H1 (cell line): Measurements from ENCODE around the gene TMEM131L. TPM values are rescaled to one million over a fixed set of nuclear protein-coding genes. Genes with fewer than 3 reads are reported as not detected.

Source experiments
- CHD7 ChIP-seq: fragments of 300-600 bp; sonication (generic); IDR thresholded peaks from 2 replicates; pipeline ENCODE4 v1.7.1; 2012; ENCODE audit warnings: low read length, moderate library complexity, mild to moderate bottlenecking, inconsistent platforms; ENCODE audit not compliant: insufficient replicate concordance
- CTCF ChIP-seq, 3 experiments: IDR thresholded peaks; 1 replicate in 2 of 3; 2 replicates in 1 of 3; pipeline versions ENCODE4 v1.5.1 to v1.6.1; 2011; ENCODE audit warnings: low read length in 3 of 3, mild to moderate bottlenecking in 3 of 3, inconsistent platforms in 2 of 3, low read depth in 1 of 3, moderate library complexity in 1 of 3; ENCODE audit not compliant: insufficient read depth in 1 of 3; ENCODE audit errors: control extremely low read depth in 1 of 3
- SIRT6 ChIP-seq: IDR thresholded peaks from one replicate; pipeline ENCODE4 v1.7.1; 2012; ENCODE audit warnings: low read length, inconsistent platforms
- YY1 ChIP-seq: IDR thresholded peaks from 2 replicates; pipeline ENCODE4 v1.6.1; 2011; ENCODE audit warnings: low read depth, mild to moderate bottlenecking, low read length
- polyA plus RNA-seq, 7 experiments: library from polyadenylated mRNA; depleted of rRNA in 3 of 7; stranded (reverse) in 5 of 7; unstranded in 2 of 7; fragments of >200 nt in 5 of 7; fragments of 200-250 nt in 2 of 7; gene quantifications; 1 replicate in 5 of 7; 2 replicates in 1 of 7; 4 replicates in 1 of 7; pipeline versions ENCODE4 v1.2.1 to v1.2.3, GENCODE V29; 2011 to 2013; ENCODE audit warnings: missing spikeins in 2 of 7, mixed read lengths in 2 of 7
- total RNA-seq: library from RNA; stranded (reverse); fragmentation: NEBNext Ultra II Directional; extraction: Animal tissue kit (Norgen Biotek cat#: 25700); gene quantifications from 2 replicates; pipeline ENCODE4 v1.2.1, GENCODE V29; 2021

Gene TMEM131L
- total and polyA plus RNA-seq, 2 of the 8 experiments (the other 6 are each of a cell fraction or from before 2014, with no cell fraction given) = 14.3 to 26.1 TPM

- TF ChIP-seq CHD7 (no peak), CTCF (IDR thresholded peaks at IDR 0.05; ENCODE audit: control extremely low read depth in 1 of 3, insufficient read depth in 1 of 3, low read depth in 1 of 3, low read length in 3 of 3) (no peak), SIRT6 (no peak), YY1 (no peak)
These were observed 57.1 kb downstream of the TMEM131L start (continued) for GRCh38 chr4:153523164-153523796.
